ENCODE data around the gene TSPAN18.
A peak's percentile ranks its signal among the peaks of the same experiment; 100 is the strongest.

TSPAN18 gene

DNA sequence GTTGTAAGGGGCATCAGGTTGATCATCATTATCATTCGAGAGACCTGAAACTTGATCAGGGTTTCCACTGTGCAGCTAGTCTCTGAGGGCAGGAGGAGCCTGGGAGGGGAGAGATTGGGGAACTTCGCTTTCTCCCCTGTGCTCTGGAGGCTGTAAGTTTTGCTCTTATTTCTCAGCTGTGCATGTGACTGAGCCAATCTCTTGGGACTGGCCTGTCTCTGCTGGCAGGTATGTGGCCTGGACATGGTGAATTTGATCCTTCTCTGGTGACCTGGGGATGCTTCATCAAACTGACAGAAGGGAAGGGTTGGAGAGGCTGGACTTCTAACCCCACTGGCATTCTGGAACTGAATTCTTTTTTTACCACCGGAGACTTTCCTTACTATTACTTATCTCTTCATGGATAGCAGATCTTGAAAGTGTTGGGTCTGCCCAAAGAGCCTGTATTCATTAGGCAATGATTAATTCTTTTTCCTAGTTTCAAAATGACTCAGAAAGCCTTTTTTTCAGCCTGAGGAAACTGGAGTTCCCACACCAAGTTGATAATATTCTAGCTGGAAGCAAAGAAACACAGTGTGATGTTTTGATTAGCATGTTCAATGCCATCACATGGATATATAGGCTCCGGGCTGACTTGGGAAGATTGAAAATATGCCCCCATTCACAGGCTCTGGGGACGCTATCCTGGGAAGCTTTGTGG, 36.5 kb downstream of the TSPAN18 start:
- no peak for DNase-seq

DNA sequence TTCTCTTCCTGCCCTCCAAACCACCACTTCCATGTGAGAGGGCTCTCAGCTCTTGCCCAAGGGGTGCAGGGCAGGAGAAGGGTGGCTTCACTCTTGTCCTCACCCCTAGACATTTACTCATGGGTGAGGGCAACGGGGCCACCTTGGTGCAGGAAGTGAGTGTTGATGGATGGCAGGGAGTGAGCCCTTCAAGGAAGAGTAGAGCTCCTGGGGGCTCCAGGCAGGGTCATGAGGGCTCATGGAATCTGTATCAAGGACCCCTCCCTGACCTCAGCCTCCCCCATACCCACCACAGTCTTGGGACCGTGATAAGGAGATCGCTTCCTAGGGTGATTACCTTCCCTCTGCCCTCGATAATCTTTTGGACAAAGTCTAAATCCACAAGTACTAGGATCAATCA, 37.8 kb downstream of the TSPAN18 start:
- DNase-seq: no peak

DNA sequence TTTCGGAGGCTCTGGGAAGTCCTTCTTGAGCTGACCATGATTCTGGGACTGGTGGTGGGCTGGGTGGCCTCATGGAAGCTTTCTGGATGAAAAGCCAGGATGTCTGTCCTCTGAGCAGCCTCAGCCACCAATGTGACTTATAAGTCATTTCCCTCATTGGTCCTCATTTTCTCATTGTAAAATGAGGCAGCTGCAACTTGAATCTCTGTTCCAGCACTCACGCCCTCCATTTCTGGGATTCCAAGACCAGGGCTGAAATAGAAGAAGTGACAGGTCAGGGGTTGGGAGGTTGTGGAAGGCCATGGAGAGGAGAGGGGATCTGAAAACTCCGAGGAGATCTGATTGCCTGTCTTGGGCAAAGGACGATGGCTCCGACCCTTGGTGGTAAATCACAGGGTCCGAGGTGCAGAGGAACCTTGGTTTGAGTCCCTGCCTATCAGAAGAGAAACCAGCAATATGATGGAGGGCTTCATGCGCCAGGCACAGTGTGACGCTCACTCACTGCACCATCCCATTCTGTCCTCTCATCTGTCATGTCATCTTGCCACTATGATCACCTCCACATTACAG, 38.3 kb downstream of the TSPAN18 start:
- no peak for DNase-seq

DNA sequence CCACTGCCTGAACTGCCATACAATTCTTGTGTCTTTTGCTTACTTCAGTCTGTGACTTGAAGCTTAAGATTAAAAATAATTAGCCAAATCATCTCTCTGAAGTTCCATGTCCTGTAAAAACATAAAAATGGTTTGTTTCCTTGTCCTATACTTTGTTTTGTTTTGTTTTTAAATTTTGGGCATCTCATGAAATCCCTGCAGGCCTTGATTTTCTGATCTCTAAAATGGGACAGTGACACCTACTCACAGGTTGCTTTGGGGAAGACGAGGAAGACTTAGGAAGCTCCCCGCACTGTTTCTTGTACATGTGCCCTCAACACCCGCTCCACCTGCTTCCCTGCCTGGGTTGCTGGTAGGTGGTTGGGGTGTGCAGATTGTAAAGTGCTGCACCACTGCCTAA, 38.9 kb downstream of the TSPAN18 start:
- no peak for DNase-seq

DNA sequence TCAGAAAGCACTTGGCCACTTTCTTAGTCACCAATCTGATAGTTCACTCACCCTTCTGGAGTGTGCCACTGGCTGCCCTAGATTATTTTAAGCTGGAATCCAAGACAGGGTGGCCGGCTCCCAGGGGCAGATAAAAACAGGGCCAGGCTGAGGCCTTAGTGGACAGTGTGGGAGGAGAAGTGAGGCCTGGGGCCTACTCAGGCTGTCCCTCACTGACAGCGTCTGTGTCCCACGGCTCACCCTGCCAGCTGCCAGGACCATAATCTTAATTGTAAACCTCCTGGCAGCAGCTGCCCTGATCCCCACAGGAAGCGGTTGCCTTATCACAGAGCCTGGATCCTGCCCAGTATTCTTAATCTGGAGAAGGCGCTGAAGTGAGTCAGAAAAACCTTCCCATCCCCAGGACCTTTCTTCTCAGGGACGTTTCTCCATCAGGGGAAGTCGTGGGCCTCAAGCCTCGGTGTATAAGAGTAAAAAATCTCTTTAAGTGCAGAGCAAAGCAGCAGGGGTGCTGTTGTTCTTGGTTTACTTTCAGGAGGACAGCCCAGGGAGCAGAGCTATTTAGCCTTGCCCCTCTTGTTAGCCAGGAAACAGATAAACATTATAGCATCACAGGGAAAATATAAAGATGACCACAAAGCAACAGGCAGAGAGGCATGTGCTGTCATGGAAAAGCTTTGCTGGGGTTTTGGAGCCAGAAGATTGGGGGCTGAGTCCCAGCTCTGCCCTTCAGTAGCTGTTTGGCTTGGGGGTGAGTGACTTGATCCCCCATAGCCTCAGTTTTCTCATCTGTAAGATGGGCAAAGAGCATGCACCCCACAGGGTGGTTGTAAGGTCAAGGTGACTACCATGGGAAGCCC, 39.6 kb downstream of the TSPAN18 start:
- DNase-seq: no peak

DNA sequence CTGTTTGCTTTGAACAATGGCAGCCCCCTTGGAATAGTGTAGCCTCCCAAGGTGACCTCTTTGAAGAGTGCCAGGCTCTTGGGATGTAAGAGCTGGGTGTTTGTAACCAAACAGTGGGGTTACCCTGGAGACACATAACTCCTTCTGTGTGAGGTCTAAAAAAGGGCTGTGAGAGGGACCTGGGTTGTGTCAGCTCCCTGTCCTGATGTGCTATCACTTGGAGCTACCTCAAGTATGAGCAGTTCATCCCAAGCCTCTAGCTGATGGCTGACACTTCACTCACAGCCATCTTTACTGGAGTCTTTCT, 40.2 kb downstream of the TSPAN18 start:
- no peak for DNase-seq

DNA sequence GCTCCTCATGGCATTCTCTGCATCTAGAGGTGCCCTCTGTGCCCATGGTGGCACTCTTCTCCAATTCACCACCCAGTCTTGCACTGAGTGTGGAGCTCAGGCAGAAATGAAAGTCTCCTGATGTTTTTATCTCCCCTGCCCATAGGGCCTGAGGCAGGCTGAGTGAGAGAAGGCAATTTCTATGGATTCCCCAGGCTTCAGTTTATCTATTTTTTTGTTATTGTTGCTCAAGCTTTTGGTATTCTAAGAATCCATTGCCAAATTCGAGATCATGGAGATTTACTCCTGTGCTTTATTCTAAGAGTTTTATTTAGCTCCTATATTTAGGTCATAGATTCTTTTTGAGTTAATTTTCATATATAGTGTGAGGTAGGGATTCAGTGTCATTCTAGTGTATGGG, 40.7 kb downstream of the TSPAN18 start:
- DNase-seq: no peak

DNA sequence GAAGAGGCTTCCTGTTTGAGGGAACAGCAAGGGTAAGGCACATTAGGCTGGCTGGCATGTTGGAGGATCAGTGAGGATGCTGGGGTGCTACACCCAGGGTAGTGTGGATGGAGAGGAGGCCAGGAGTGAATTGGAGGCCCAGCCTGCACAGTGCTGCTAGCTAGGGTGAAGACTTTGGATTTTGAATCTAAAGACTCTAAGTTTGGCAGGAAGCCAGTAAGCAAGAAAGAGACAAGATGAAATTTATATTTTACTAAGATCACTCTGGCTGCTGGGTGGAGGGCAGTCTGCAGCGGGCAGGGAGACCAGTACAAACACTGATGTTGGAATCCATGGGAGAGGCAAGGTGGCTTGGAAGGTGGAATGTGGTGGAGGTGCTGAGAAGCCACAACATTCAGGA, 43.6 kb downstream of the TSPAN18 start:
- no peak for DNase-seq

DNA sequence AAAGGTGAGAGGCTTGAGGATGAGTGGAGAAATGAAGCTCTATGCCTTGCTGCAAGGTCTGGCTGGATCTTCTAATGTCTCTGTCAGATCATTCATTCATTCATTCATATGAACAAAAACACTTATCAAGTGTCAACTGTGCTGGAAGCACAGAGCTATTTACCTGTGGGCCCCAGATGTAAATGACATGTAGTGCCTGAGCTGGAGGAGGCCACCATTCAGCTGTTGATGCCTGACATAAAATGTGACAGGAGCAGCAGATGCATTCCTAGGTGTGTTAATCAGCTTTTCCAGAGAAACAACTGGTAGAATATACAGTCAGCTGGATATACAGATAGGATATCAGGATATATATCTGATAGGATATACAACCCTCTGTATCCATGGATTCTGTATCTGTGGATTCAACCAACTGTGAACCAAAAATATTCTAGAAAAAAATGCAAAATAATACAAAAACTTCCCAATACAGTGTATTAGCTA, 44.5 kb downstream of the TSPAN18 start:
- no peak for DNase-seq

DNA sequence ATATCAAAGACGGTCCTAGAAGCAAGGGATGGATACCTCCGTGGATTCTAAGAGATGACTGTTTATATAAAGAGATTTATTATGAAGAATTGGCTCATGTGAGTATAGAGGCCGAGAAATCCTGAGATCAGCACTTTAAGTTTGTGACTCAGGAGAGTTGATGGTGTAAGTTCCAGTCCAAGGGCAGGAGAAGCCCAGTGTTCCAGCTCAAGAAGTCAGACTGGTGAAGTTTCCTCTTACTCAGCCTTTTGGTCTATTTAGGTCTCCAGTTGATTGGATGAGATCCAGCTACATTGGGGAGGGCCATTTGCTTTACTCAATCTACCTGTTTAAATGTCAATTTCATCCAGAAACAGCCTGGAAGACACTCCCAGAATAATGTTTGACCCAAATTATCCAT, 45.1 kb downstream of the TSPAN18 start:
- no peak for DNase-seq

DNA sequence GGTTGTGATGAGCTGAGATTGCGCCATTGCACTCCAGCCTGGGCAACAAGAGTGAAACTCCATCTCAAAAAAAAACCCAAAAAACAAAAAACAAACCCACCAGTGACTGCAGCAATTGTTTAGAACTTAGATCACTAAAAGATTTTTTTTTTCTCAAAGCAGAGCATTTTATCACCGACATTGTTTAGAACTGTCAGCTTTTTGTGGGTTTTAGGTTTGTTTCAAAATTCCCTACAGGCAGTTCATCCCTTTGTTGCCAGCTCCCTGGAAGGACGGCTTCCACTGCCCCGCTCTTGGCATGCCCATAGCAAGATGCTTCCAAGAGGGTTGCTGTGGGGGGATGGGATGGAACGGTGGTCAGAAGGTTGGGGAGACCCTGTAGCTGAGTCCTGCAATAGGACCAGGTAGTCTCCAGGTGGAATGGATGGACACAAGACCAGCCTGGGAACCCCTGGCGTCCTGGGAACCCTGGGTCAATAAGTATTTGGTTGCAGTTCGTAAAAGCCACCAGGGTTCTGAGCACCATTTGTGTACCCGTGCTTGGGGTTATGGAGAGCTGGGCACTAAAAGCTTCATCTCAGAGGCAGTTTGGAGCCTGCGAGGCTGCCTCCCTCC, 46.7 kb downstream of the TSPAN18 start:
- no peak for DNase-seq

DNA sequence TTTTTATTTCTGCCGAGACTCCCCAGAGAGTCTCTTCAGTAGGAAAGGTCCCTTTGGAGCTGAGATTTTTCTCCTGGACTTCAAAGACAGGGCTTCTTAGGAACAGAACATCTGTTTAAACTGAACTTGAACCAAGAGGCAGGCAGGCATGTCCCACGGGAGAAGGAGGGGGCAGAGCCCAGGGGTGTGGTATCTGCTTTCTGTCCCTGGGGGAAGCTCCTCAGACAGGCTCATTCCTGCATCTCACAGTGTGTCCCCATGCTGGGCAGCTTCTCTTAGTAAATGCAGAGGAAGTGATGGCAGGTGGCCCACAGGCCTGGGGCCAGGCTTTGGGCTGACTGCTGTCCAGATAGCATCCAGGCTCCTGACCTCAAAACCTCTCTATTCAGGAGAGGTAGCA, 47.3 kb downstream of the TSPAN18 start:
- DNase-seq: no peak

DNA sequence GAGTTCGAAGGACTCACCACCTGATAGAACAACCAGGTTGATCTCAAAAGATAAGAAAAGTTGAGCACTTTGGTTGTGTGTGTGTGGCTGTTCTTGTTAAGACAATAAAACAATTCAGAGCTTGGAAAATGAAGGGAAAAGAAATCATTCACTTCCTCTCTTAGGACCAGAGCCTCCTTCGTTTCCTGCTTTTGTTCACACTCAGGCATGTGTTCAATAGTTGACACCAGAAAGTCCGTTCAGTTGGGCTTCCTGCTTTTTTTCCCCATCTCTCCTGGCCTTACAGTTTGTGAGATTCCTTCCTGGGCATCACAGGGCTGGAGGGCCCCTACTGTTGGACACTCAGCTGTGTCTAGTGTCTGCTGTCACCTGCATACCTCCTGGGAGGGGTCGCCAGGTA, 48.0 kb downstream of the TSPAN18 start:
- no peak for DNase-seq

DNA sequence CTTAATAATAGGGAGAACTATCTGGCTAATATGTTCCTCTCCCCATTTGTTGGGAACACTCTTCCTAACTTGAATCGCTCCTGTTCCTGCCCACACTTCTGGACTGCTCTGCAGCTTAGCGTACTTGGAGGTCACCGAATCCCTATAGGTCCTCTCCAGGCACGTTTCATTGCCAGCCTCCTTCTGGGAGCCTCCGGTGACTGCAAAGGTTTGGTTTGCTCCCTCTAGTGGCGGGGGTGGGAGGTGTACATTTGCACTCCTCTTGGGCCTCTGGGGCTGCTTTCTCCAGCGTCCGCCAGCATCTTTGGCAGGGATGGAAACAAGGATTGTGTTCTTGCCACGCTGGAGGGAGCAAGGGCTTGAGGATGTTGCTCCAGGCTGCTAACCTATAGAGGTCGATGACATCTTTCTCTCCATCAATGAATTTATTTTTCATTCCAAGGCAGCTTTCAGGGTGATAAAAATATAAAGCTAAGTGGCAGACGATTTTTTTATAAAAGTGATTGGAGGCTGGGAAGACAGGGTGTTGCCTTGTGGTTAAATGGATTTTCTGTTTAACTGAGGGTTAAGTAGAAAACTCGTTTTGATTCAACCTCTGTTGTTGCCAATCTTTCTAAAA, 48.7 kb downstream of the TSPAN18 start:
- DNase-seq: peak; percentile 34 to 38

DNA sequence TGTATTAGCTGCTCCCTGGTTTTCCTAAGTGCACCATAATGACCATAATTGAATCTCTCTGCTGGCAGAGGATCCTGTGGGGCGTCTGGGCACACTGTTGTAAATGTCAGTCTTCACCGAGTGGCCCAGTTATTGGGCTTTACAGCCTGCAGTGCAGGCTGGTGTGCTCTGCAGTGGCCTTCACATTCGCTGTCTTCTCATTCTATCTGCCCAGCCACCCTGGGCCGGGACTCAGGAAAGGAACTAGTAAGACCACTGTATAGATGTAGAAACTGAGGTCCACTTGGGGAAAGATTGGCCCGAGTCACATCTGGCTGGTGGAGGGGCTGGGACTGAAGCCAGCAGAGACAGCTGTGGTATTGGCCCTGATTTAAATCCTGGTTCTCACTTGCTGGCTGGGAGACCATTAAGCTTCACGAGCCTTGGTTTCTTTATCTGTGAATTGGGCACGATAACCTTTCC, 49.3 kb downstream of the TSPAN18 start:
- DNase-seq: no peak

DNA sequence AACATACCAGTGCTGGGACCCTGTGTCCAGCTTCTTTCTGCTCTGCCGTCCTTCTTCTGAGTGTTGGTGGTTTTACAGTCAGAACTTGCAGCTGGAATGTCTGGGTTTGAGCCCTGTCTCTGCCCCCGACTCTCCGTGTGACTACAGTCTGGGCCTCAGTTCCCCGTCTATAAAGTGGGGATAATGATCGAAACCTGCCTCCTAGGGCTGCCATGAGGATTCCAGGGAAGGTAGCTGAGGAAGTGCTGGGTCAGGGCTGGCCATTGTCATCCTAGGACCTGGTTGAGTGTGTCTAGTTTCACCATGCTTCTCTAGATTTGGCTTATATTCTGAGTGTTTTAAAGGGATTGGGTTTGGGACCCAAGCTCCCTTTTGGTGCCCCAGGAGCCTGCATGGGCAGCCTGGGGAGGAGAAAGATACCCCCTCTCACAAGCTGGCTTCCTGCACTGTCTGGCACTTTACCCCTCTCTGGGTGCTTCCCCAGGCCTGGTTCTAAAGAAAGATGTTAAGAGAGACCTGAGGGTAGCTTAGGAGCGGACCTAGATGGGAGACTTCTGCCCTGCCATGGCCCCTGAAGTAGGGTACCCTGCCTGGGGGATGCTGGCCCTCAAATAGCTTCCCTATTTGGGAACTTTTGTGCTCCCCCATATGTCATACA, 49.9 kb downstream of the TSPAN18 start:
- no peak for DNase-seq

DNA sequence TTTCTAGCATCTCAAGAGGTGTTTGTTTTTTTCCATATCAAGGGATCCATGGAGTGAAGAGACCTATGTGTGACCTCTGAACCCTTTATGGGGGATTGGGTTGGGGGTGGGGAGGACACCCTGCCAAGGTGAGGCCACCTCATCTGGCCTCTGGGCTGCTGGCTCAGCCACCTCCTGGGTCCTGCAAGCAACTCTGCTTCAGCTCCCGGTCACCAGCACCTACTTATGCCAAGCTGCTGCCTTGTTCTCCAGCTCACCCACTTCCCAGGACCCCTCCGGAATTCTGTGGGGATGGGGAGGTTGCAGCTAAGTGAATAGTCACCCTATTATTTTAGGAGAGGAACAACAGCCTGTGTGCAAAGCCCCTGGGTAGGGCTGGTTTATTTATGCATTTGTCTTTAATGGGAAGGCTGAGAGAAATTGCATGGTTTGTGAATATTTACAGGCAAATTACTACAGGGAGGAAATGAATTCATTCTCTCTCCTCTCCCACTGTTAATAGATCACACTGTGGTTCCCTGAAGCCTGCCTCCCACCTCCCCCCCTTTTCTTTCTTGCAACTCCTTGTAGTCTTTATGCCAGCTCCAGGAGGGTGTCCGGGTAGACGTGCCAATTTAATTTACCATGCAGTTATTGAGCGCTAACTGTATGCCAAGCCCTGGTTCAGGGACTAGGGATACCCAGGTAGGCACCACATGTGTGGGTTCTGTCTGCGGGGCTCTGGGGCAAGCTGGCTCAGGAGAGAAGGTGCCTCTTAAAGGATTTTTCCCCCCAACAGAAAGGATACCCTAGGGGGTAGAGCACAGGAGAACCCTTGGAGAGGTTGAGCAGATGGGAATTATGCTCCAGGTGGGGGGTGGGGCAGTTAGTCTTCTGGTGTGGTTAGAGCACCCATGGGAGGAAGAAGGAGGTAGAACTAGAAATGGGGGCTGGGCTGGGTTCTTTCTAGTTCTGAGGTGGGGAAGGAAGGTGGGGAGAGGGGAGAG, 50.7 kb downstream of the TSPAN18 start:
- DNase-seq: no peak

DNA sequence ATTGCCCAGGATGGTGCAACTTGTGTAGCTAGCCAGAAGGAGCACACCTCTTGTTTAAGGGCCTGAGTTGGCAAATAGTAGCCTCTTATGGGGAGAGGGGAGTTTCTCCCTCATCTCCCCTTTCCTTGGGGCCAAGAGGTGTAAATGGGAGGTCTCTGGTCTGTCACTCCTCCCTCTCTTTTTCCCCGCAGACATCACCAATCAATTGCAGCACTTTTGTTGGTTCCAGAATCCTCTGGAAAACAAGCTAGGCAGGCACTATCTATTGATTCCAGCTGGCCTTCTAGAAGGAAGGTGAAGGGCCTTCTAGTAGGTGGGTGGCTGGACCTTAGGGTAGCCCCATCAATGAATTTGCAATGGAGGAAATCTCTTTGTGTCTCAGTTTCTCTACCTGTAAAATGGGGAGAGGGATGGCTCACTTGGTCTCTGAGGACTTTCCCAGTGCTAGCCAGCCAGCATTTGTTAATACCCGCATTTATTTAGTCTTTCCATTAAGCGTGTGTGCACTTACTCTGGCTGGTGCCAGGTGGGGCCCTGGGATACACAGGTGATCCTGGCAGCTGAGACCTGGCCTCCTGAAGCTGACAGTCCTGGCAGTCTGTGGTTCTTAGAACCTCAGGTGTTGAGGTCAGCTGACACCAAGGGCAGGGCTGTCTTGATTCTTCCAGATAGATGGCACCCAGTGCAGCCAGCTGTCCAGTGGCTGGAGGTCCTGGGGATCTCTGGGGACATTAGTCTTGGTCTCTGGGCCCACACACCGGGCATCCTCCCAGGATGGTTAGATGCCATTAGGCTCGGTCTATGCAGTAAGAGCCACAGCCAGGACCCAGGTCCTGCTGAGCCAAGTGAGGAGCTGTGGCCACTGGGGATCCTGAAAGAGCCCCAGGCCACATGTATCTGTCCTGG, 51.7 kb downstream of the TSPAN18 start:
- no peak for DNase-seq

DNA sequence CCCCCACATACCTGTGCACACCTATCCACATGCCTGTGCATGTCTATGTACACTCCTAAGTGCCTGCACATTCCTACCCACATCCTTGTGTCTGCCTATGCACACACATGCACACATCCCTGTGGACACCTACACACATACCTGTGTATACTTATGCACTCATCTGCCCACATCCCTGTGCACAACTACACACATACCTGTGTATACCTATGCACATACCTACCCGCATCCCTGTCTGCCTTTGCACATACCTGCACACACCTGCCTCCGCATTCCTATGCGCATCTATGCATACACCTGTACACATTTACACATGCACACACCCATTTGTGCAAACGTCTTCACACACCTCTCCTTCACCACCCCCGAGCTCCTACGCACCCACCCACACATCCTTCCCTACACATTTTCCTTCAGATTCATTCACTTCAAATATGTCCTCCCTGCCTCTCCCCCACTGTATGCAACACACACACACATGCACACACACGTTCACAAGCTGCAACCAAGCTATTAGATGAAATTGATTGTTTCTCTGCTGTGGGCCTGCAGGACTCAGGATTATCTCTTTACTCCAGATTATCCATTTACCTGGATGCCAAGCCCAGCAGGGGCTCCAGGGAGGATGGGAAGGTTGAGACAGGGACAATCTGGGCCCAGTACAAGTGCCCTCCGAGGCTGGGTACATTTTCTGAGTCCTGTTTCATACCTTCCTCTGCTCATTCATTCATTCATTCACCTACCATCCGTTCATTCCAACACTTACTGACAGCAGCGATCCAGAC, 53.2 kb downstream of the TSPAN18 start:
- DNase-seq: no peak
